ENCODE results near the gene TMEM51.
A peak's percentile ranks its signal among the peaks of the same experiment; 100 is the strongest.

TMEM51 gene

DNA sequence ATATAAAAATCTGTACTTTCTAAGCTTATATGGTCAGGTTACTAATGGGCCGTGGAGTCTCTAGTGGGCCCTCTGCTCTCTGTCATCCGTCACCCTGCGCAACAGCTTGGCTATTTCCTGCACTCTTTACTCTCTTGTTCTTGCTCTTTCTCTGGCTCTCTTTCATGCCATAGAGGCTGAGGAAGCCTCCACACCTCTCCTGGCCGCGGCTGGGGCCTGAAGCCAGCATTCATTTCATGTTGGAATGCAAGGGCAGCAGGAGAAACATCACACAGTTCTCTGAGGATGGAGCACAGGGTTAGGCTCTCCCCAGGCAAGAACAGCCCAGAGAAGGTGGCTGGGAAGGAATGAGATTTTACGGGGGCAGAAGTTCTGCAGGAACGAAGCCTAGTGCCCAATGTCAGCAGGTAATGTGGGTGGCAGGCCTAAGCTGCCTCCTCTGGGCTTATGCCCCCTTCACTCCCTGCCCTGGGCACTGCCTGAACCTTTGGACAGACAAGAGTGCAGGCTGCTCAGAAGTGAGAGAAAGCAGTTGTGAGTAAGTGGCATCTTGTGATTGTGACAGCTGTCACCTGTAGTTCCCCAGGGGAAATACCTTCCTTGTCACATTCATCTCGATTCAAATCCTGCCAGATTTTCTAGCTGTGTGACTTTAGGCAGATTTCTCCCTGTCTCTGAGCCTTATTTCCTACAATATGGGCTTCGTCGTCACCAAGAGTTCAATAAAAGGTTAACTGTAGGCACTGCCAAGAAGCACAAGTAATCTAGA is 89.9 kb downstream of the TMEM51 start:
- no peak for DNase-seq (ENCODE audit: low read depth)
- H3K4me3 ChIP-seq (ENCODE audit: low read length): no peak overlapping the region
- TF ChIP-seq, protein P1, sequence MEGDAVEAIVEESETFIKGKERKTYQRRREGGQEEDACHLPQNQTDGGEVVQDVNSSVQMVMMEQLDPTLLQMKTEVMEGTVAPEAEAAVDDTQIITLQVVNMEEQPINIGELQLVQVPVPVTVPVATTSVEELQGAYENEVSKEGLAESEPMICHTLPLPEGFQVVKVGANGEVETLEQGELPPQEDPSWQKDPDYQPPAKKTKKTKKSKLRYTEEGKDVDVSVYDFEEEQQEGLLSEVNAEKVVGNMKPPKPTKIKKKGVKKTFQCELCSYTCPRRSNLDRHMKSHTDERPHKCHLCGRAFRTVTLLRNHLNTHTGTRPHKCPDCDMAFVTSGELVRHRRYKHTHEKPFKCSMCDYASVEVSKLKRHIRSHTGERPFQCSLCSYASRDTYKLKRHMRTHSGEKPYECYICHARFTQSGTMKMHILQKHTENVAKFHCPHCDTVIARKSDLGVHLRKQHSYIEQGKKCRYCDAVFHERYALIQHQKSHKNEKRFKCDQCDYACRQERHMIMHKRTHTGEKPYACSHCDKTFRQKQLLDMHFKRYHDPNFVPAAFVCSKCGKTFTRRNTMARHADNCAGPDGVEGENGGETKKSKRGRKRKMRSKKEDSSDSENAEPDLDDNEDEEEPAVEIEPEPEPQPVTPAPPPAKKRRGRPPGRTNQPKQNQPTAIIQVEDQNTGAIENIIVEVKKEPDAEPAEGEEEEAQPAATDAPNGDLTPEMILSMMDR (IDR thresholded peaks at IDR 0.05; ENCODE audit: insufficient read depth, low read depth, low read length, missing control alignments): no peak

DNA sequence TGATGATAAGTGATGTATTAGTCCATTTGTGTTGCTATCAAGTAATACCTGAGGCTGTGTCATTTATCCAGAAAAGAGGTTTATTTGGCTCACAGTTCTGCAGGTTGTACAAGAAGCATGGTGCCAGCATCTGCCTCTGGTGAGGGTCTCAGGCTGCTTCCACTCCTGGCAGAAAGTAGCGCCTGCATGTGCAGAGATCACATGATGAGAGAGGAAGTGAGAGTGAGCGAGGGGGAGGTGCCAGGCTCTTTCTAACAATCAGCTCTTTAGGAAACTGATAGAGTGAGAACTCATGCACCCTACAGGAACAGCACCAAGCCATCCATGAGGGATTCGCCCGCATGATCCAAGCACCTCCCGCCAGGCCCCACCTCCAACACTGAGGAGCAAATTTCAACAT is 91.3 kb downstream of the TMEM51 start:
- H3K4me3 ChIP-seq (ENCODE audit: low read length): no peak overlapping the region
- no peak for DNase-seq (ENCODE audit: low read depth)
- TF ChIP-seq, protein P1 (IDR thresholded peaks at IDR 0.05; ENCODE audit: insufficient read depth, low read depth, low read length, missing control alignments): no peak

DNA sequence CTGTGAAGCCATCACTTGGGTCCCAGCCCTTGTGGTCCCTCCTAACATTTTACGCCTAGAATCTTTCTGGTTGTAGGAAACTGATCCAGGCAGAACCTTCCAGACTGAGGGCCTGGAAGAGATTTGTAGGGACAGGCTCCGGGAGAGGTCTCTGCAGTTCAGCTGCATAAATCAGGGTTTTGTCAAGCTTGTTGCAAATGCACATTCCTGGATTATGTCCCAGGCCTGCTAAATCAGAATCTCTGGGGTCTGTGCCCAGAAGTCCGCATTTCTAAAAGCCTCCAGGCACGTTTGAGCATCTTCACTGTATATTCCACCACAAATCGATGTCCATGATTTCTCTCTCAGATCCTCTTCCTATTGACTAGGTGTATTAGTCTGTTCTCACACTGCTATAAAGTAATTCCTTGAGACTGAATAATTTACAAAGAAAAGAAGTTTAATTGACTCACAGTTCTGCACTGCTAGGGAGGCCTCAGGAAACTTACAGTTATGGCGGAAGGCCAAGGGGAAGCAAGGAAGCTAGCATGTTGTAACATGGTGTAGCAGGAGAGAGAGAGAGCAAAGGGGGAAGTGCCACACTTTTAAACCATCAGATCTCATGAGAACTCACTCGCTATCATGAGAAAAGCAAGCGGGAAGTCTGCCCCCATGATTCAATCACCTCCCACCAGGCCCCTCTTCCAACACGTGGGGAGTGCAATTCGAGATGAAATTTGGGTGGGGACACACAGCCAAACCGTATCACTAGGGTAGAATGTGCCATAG is 92.2 kb downstream of the TMEM51 start:
- peak; percentile 65 for DNase-seq (ENCODE audit: low read depth)
- H3K4me3 ChIP-seq (ENCODE audit: low read length): no peak overlapping the region
- TF ChIP-seq, protein P1 (IDR thresholded peaks at IDR 0.05; ENCODE audit: insufficient read depth, low read depth, low read length, missing control alignments): no peak

DNA sequence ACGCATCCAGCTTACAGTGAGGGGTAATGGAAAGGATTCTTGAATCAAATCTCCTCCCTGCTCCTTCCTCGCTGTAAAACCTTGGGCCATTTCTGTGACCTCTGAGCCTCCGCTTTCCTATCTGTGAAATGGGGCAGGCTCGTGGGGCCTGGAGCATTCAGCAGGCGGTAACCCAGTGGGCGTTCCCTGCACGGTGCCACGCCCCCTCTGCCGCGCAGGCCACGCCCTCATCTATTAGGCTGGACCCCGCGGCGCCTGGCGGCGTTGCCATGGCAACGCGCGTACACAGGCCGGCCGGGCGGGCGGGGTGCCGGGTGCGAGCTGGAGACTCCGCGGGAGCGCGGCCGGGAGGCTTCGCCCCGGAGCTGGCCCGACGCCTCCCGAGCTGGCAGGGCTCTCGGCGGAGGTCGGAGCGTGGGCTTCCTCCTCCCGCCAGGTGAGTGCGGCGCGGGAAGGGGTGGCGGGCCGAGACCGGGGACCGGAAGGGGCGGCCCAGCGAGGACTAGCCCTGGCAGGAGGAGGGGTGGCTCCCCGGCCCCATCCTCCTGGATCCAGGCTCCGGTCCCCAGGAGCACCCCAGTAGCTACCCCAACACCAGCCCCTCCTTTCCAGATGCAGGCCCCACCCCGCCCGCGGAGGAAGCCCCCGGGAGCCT is 93.5 kb downstream of the TMEM51 start, which contains the start of gene FHAD1:
TSS of gene FHAD1 (plus strand) at position 264 of the 655 bp plus-strand sequence. CDS start 4,562 bp downstream, outside the sequence.
- H3K4me3 ChIP-seq (ENCODE audit: low read length): peak within 1 kb of the TSS; percentile 22
- TF ChIP-seq, protein P1 (IDR thresholded peaks at IDR 0.05; ENCODE audit: insufficient read depth, low read depth, low read length, missing control alignments): no peak
- DNase-seq (ENCODE audit: low read depth): peak; percentile 57

DNA sequence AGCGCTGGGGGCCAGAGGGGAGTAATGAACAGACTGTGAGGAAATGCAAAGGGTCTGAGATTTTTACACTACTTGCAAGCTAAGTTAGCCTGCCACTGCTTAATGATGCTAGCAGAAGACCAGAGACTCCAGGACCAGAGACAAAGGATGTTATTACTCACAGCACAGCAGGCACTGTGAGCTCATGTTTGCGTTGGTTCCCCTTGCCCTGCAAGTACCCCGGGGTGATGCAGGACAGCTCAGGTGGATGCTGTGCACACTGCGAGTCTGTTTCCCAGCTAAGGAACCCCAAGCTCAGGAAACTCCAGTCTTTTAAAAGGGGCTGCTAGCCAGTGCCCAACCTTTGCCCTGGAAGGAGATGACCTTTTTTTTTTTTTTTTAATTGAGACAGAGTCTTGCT is 94.7 kb downstream of the TMEM51 start:
- H3K4me3 ChIP-seq (ENCODE audit: low read length): no peak overlapping the region
- no peak for DNase-seq (ENCODE audit: low read depth)
- TF ChIP-seq, protein P1 (IDR thresholded peaks at IDR 0.05; ENCODE audit: insufficient read depth, low read depth, low read length, missing control alignments): no peak

DNA sequence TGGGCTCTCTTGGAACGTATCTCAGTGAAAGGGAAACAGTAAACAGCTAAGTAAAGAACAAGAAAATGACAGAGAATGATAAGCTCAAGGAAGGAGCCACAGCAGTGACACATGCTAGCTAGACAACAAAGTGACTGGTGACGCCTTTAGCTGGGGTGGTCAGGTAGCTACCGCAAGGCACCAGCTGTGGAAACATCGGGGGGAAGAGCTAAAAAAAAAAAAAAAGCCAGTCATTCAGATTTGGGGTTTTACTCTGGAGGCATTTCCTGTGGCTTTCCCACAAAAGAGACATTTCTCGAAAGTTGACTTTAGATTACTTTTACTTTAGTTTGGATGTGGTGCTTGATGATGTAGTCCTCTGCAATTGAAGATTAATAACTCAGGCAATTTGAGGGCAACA is 95.5 kb downstream of the TMEM51 start:
- TF ChIP-seq, protein P1 (IDR thresholded peaks at IDR 0.05; ENCODE audit: insufficient read depth, low read depth, low read length, missing control alignments): no peak
- no peak for DNase-seq (ENCODE audit: low read depth)
- H3K4me3 ChIP-seq (ENCODE audit: low read length): no peak overlapping the region

All from epithelial cell of esophagus (primary cell).